AG08396 (cell line): ENCODE results near the gene CIITA.
"Not testable (repeated sequence)": the region's sequence is repeated elsewhere in the genome, so short reads cannot be mapped to it uniquely, and the experiment has no call there.

ENCODE experiments used
- DNase-seq: peaks from one replicate; pipeline ENCODE4 v3.0.0; 2012; ENCODE audit warnings: low spot score, mixed read lengths

Gene CIITA

DNA sequence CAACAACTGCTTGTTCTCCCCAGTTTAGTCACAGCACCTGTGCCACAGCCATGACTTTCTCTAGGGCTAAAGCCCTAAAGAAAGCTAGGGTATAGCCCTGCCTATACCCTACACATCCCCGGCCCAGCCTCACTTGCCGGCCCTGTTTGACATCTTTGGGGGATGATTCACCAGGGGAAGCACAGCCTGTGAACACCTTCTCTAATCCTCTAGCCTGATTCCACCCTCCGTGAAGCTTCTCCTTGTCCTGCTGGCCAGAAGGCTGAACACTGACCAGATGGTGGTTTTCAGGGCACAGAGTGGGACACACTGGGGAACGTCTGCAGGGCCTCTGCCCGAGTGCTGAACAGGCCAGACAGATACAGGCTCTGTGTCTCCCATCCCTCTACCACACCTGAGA, 73.4 kb downstream of the CIITA start:
- no peak for DNase-seq

DNA sequence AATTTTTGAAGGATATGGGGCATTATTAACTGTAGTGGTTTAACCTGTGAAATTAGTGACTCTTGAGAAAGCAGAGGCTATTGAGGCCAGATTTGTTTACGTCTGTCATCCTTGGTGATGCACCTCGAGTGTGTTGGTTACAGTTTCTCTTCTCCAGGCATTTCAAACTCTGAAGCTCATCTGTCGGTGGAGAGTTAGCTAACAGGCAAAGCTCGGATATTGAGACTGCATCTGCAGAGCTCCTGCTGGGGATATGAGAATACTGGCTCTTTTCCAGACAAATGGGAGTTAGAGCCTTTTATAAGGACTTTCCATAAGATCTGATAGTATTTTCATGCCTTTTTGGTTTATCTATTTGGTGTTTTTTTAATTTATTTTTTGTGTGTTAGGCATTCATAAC, 74.0 kb downstream of the CIITA start:
- DNase-seq = no peak

DNA sequence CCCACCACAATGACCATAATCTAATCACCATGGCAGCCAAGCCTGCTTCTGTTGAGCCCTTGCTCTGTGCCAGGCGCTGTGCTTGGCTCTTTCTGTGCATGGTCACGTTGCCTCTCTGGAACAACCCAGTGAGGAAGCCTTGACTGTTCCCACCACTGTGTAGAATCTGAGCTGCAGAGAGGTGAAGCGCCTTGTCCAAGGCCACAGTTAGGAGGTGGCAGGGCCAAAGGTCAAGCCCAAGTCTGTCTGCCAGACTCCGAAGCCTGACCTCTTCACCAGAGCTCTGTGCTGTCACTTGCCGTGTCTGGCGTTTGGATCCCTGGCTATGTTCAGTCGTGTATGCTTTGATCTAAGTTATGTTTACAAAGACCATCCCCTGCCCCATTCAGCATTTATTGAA, 77.9 kb downstream of the CIITA start:
- no peak for DNase-seq

DNA sequence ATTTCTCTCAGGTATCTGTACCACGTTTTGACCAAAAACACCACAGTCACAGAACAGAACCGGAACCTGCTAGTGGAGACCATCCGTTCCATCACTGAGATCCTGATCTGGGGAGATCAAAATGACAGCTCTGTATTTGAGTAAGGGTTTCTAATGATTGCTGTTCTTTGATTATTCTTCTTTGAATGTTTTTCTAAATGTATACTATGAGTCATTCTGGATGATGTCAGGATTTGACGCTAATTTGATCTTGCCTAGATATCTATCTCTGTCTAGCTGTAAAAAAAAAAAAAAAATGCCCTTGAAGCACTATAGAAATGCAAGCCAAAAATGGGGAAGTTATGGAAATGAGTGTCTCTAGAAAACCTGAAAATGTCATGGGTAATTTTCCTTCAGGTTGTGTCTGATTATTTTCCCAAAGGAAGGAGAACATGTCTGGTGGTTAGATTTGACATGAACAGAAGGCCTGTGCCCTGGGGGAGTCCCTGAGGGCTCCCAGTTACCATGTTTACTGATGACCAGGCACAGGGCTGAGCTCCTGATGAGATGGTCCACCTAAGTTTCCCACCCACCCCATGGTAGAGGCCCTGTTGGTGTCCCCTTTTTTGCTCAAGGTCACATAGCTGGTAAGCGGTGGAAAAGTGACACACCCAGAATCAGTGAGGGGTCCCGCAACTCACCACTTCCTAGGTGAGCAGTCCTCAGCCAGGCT, 80.9 kb downstream of the CIITA start:
- DNase-seq = no peak

DNA sequence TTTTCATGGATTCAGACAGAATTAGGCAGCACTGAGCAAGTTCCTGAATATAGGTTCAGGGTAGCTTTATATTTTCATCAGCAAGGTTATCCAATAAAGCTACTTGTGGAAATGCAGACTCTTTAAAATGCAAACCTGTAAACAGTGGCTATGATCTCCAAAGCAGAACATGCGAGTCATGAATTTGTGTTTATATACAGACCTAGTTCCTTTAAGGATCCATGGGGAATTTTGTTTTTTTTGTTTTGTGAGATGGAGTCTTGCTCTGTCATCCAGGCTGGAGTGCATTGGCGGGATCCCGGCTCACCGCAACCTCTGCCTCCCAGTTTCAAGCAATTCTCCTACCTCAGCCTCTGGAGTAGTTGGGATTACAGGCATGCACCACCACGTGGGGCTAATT, 82.2 kb downstream of the CIITA start:
- DNase-seq = no peak

DNA sequence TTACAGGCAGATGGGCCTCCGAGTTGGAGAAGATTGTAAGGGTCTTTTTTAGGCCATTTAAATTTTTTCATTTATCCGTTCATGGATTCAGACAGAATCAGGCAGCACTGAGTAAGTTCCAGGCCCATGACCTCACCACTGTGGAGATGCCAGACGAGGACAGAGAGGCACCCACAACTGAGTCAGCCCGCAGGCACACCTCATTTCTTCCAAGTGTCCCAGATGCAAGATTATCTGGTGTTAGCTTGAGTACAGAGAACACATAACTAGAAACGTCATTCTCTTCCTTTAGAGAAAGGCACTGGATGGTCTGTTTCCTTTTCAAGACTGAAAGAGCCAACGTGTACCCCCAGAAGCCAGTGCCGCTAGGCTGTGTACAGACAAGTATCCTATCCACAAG, 84.2 kb downstream of the CIITA start:
- DNase-seq = peak; percentile 84

DNA sequence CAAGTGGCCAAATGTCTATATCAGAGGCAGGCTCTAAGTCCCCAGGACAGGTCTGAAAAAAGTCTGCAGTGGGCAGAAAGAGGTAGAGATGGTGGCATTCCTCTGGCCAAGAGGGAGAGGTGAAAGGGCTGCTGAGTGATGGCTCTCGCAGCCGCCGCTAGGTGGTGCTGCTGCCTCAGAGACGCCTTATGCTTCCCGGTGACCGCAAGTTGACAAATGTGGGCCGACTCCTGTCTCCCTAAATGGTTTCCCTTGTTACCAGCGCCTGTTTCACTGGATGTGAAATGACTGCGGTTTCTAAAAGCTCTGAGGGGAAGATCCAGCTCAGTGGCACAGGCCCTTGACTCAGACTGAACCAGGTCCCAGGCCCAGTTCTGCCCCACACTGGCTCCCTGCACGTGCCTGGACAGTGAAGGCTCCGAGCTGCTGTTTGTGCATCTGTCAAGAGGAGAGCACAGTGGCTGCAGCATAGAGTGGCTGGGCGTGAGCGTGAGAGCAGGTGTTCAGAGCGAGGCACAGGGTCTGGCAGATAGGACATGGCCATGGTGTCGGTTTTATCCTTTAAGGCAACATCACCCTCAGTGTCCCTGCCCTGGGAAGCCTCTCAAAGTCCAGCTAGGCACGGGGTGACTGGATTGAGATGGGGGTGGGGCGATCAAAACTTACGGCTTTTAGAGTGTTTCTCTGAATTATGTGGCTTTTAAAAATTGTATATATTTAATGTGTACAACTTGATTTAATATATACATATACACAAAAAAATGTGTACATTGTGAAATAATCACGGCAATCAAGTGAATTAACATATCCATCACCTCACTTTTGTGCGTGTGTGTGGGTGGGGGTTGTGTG, 87.3 kb downstream of the CIITA start:
- DNase-seq = peak; percentile 84

DNA sequence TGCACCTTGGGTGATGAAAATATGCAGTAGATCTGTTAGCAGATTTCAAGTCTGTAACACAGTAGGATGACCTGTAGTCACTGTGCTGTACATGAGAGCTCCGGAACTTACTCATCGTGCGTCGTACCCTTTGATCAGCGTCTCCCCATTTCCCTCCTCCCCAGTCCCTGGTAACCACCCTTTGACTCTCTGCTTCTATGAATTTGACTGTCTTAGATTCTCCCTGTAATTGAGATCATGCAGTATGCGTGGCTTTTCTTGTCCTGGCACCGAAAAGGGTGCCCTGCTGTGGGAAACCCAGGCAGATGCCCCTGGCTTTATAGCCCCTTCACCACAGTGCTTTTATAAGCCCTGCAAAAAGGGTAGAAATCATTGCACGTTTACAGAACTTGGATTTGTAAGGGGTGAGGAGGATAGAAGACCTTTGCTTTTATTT, 87.9 kb downstream of the CIITA start:
- DNase-seq = no peak

DNA sequence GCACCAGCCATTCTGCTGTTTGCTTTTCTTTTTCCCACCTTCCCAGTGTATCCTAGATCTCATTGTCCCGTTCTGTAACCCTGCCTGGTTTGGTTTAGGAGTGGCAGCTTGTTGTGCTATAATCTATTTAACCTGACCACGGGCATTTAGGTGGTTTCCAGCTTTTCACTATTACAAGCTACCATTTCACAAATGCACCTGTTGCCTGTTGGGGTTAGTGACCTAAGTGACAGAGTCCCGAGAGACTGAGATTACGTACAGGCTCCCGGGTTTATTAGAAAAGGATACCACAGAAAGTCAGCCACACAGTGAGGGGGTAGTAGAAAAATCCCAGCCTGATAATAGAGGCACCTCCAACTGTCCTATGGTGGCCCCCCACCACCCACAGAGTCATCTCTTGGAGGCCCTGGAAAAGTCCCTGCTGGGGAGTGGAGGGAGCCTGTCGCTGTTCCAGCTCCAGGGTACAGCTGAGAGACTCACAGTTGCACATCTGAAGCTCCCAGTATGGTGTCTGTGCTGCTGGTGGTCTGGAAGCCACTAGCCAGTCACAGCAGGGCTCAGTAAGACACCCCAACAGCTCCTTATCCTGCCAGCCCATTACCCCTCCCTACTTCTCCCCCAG, 88.5 kb downstream of the CIITA start:
- DNase-seq = no peak

DNA sequence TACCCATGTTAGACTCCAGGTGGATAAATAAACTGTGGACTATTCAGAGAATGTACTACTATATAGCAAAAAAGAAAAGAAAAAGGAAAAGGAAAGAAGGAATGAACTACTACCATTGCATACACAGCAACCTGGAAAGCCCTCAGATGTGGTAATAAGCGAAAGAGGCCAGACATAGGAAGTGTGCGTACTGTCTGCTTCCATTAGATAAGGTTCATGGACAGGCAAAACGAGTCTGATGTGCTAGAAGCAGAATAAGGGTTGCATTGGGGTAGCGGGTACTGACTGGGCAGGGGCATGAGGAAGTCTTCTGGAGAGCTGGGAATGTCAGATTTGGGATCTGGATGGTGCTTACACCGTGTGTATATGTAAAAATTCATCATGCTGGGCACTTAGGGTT, 89.1 kb downstream of the CIITA start:
- no peak for DNase-seq

DNA sequence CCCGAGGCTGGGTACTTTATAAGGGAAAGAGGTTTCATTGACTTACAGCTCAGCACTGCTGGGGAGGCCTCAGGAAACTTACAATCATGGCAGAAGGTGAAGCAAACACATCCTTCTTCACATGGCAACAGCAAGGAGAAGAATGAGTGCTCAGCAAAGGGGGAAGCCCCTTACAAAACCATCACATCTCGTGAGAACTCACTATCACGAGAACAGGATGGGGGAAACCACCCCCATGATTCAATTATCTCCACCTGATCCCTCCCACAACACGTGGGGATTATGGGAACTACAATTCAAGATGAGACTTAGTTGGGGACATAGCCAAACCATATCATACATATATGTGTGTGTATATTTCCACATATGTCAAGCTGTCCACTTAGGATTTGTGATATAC, 89.6 kb downstream of the CIITA start:
- DNase-seq = not testable (repeated sequence)

DNA sequence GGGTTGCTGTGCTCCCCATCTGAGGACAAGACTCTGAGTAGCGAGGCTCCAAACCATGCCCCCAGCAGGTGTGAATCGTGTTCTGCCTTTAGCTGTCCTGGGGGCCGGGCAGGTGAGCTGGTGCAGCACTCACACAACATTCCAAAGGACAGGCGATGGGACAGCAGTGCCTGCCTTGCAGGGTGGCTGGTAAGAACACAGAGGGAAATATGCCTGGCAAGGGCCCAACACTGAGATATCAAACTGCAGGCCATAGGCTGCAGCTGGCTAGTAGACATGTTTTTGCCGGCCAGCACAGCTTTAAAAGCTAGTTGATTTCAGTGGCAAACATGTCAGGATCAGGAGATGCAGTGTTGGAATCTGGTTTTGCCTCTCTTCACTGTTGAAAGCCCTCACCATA, 91.0 kb downstream of the CIITA start:
- DNase-seq = no peak

DNA sequence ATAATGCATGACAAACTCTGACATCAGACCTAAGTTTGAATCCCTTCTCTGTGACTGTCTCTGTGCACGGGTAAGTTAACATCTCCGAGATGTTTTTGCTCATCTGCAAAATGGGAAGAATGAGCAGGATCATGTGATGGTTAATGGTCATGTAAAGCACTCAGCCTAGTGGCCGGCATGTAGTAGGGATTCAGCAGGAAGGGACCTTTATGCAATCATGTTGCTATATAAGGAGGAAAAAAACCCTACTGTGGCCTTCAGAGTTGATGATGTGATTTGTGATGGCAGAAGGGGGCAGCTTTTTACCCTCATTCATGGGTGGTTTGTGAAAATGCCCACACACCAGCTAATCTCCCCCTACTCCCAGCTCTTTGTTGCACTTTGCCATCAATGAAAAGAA, 91.5 kb downstream of the CIITA start:
- DNase-seq = no peak

DNA sequence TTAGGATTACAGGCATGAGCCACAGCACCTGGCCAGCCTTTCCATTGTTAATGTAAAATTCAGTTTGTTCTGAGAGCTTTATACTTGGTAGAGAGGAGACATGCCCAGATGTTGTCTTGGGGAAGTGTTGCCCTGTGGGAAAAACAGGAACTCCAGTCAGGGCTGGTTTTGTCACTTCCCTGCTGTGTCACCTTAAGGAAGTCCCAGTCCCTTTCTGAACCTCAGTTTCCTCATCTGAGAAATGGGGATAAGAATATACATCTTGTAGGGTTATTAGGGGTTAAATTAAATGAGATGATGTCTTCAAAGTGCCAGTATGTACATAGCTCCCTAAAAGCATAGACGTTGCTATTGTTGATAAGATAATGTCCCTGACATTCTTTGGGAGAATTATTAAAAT, 92.6 kb downstream of the CIITA start:
- no peak for DNase-seq

DNA sequence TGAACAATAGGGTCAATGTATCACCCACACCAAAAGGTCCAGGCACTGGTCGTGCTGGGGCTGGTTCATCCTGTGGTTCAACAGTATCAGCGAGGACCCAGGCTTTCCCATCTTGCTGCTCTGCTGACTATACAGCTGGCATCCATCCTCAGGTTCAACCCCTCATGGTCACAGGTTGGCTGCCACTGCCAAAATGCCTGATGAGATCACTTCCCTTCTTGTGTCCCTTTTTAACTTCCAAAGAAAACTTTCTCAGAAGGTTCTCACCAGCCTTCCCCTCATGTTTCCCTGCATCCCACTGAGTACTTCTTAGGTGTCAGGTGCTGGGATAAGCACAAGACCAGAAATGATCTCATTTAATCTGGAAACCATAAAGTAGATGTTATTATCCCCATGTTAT, 93.1 kb downstream of the CIITA start:
- no peak for DNase-seq

DNA sequence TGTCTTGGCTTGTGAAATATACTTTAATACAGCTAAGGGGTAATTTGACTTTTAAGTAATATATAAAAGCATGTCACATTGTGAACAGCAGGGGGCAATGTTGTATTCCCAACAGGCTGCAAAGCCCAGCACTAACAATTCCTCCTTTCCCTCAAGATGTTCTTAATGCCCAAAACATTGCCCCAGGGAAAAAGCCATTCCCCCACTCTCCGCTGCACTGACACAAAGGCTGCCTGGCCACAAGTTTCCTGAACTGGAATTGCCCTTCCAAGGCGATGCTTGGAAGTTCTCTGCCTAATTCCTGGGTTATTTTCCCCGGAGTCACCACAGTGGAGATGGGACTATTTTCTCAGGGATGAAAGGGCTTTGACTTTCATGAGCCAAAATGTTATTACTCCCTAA, 94.6 kb downstream of the CIITA start:
- peak; percentile 53 for DNase-seq

DNA sequence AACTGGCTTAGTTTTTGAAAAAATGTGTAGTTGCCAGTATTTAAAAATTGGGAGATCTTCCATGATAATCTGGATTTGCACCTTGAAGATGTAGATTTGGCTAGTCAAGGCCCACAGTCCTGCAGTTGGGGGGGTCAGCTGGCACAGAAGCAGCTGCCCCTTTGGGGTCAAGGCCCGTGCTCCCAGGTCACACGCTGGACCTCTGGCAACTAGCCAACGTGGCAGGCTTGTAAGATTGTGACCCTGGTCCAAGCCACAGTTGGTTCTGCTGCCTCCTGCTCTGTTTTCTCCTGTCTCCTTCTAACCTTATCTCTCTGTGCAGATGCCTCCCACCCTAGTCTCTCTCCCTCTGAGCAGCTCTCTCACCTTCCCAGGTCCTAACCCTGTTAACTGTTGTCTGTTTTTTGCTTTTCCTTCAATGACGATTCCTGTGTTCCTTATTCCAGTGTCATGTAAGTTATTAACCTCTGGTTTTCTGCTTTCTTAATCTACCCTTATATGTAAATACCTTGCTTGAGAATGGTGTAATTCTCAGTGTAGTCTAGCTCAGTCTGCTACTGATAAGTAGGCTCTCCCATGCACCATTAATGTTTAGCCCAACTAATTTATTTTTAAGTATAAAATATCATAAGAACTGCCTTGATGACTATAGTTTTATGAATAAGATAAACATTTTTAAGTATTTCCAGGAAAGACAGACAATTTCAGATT, 95.3 kb downstream of the CIITA start:
- no peak for DNase-seq

DNA sequence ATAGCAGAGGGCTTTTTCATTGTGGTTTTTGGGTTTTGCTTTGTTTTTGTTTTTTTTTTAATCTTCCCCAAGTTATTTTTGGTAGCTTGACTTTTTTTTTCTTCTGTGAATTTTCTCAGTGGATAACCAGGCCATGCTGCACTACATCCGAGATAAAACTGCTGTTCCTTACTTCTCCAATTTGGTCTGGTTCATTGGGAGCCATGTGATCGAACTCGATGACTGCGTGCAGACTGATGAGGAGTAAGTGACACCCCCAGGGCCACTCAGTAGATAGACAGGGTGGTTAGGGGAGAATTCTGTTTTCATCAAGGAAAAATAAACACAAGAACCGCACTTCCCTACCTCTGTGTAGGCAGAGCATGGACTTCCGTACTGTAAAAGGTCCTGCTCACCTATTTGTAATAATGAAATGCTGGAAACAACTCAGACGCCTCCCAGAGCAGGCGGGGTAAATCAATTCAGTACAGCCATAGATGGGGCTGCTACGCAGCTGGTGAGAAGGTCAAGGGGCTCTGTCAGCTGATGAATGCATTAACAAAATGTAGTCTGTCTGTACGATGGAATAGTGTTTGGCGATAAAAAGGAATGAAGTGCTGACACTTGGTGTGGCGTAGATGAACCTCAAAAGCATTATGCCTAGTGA, 95.9 kb downstream of the CIITA start:
- DNase-seq = no peak

DNA sequence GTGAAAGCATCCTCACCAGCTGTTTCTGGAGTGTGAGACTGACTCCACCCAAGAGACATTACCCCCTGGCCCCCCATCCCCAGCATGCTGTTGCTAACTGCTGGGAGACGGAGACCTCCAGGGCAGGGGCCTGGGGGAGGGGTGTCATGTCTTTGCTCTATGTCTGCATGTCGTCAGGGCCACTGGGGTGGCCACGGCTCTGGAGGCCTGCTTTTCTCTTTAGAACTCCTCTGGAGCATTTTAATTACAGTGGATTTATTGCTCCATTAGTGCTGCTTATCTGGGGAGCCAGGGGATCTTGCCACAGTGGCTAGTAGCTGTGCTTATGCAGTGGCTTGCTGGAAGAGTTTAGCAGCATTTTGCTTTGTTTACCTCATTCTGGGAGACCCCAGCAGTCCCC, 99.6 kb downstream of the CIITA start:
- no peak for DNase-seq

DNA sequence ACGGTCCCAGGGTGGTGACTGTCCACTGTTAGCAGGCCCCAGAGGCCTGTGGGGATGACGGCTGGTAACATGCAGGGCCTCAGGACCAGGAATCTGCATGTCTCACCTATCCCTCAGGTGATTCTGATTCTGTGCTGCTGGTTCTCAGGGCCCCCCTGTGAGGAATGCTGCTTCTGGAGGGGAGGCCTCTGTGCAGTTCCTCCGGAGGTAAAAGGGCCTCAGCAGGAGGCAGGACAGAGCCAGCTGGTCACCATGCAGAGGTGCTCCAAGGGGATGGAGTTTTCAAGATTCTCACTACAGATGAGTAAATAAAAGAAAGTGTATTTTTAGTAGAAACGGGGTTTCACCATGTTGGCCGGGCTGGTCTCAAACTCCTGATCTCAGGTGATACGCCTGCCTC, 101.1 kb downstream of the CIITA start:
- no peak for DNase-seq

DNA sequence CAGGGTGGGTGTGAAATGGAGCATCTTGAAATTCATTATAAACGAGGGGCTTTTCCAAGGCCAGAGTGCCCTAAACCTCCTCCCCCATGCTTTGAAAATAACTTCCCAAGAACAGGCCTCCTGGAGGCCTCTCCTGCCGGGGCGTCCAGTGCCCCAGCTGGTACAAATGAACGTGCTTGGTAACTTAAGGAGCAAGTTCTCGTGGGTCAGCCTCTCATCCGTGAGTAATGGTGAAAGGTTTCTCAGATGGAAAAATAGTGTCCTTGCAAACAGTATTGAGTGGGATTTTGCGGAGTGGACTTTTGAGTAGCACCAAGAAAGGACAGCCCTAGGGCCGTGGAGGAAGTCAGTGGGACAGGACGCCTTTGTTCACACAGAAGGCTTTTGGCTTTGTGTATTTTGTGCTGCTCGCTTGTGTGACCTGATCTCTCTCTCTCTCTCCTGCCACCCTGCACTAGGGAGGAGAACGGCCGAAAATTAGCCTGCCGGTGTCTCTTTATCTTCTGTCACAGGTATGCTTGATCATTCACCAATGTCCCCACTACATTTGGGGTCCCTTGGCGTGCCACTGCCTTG, 102.0 kb downstream of the CIITA start:
- DNase-seq = no peak
